Neutrophil (primary cell): ENCODE data around the gene PPP6R3.
"Not testable (repeated sequence)": the region's sequence is repeated elsewhere in the genome, so short reads cannot be mapped to it uniquely, and the experiment has no call there.

Source experiments
- H3K27ac ChIP-seq: fragments of 200-600 bp; sonication (generic); 2 replicates; pipeline ENCODE4 v1.5.1; 2016; ENCODE audit warnings: mild to moderate bottlenecking, moderate library complexity
- H3K27me3 ChIP-seq: fragments of 200-600 bp; sonication (generic); 2 replicates; pipeline ENCODE4 v1.6.0; 2016; ENCODE audit warnings: mild to moderate bottlenecking
- H3K36me3 ChIP-seq: fragments of 200-600 bp; sonication (generic); 2 replicates; pipeline ENCODE4 v1.5.1; 2017
- H3K4me1 ChIP-seq, 2 experiments: fragments of 200-600 bp in 1 of 2; sonication (generic) in 1 of 2; 1 replicate in 1 of 2; 2 replicates in 1 of 2; pipeline versions ENCODE4 v1.5.1 to v1.6.1; 2013 to 2016; ENCODE audit warnings: low read depth in 1 of 2, low read length in 1 of 2, mild to moderate bottlenecking in 1 of 2, moderate library complexity in 1 of 2; ENCODE audit not compliant: control insufficient read depth in 1 of 2, insufficient read depth in 1 of 2
- H3K4me3 ChIP-seq, 2 experiments: fragments of 200-600 bp in 1 of 2; sonication (generic) in 1 of 2; 1 replicate in 1 of 2; 2 replicates in 1 of 2; pipeline ENCODE4 v1.5.1; 2013 to 2016; ENCODE audit warnings: low read depth in 1 of 2, low read length in 1 of 2, mild to moderate bottlenecking in 1 of 2, moderate library complexity in 1 of 2
- H3K9me3 ChIP-seq: fragments of 200-600 bp; sonication (generic); 2 replicates; pipeline ENCODE4 v1.5.1; 2016
- CTCF ChIP-seq: fragments of 200-600 bp; sonication (generic); IDR thresholded peaks from 2 replicates; pipeline ENCODE4 v1.5.1; 2016; ENCODE audit warnings: antibody characterized with exemption

The PPP6R3 gene

DNA sequence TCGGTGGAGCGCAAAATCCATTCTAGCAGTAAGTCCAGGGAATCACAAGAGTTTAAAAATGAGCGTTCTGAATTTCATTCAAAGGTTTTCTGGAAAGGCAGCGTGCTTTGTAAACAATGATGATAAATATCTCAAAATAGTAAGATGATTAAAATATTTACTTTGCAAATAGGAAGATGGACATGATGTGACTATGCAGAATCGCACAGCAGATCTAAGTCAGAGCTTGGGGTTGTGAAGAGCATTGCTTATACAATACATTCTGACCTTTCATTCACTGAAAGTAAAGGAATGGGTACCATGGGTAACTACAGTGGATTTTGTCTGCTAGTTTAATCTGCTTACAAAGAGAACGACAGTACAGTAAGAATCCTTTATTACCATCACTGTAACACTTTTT is 77.5 kb downstream of the PPP6R3 start:
- no peak for TF ChIP-seq CTCF
- Histone ChIP-seq H3K27ac (no peak overlapping the region), H3K36me3 (peaks cover 52% of the 10 kb centered on the region), H3K27me3 (no peaks in the 10 kb centered on the region), H3K4me3 (no peak overlapping the region), H3K4me1 (peaks cover 20 to 30% of the 10 kb centered on the region in 2 experiments), H3K9me3 (no peaks in the 10 kb centered on the region)

- Histone ChIP-seq H3K9me3 (no peaks in the 10 kb centered on the region), H3K4me3 (no peak overlapping the region), H3K4me1 (peaks cover 12 to 16% of the 10 kb centered on the region in 2 experiments), H3K36me3 (peaks cover 66% of the 10 kb centered on the region), H3K27ac (no peak overlapping the region), H3K27me3 (no peaks in the 10 kb centered on the region)
- no peak for TF ChIP-seq CTCF
These were observed 78.8 kb downstream of the PPP6R3 start for GRCh38 chr11:68539395-68539794.

DNA sequence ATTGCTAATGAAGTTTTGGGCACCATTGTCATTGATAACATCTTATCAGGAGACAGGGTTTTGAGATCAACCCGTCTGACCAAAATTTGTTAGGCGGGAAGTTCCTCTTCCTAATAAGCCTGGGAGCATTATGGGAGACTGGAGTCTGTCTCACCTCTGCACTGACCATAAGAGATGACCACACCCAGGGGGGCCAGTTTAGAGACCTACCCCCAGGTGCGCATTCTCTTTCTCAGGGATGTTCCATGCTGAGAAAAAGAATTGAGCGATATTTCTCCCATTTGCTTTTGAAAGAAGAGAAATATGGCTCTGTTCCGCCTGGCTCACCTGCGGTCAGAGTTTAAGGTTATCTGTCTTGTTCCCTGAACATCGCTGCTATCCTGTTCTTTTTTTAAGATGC is 80.0 kb downstream of the PPP6R3 start:
- not testable (repeated sequence) for H3K27ac ChIP-seq, H3K9me3 ChIP-seq, H3K4me1 ChIP-seq, H3K27me3 ChIP-seq, H3K4me3 ChIP-seq
- peaks cover 68% of the 10 kb centered on the region for H3K36me3 ChIP-seq

GRCh38 chr11:68541116-68541515 is 80.6 kb downstream of the PPP6R3 start:
- no peak for TF ChIP-seq CTCF
- Histone ChIP-seq H3K9me3 (no peaks in the 10 kb centered on the region), H3K4me1 (peaks cover 0 to 1% of the 10 kb centered on the region in 2 experiments), H3K27ac (peak overlapping the region; percentile 28), H3K27me3 (no peaks in the 10 kb centered on the region), H3K36me3 (peaks cover 68% of the 10 kb centered on the region), H3K4me3 (no peak overlapping the region)

DNA sequence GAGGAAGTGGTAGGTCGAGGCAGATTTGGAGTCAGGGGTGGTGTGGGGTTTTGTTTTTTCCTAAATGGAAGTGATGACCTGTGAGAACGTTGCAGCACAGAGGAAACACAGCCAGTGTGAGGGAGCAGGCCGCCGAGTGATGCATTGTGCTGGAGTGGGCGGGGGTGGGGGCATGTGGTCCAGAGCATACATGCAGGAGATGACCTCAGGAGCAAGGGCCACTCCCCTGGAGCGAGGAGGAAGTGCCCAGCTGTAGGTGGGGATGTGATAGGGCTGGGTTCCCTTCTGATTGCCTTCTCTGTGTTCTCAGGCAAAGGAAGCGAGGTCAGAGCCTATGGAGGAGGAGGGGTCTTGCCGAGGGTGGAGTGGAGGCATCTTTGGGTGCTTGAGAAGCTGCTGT is 81.4 kb downstream of the PPP6R3 start:
- no peaks in the 10 kb centered on the region for H3K27me3 ChIP-seq
- H3K4me3 ChIP-seq: no peak overlapping the region
- H3K27ac ChIP-seq: no peak overlapping the region
- TF ChIP-seq CTCF: no peak
- H3K4me1 ChIP-seq: peaks cover 6 to 10% of the 10 kb centered on the region in 2 experiments
- H3K36me3 ChIP-seq: peaks cover 70% of the 10 kb centered on the region
- H3K9me3 ChIP-seq: no peaks in the 10 kb centered on the region

GRCh38 chr11:68542617-68543016 is 82.1 kb downstream of the PPP6R3 start:
- Histone ChIP-seq H3K4me1 (peaks cover 6 to 11% of the 10 kb centered on the region in 2 experiments), H3K27ac (no peak overlapping the region), H3K27me3 (no peaks in the 10 kb centered on the region), H3K36me3 (peaks cover 70% of the 10 kb centered on the region), H3K4me3 (no peak overlapping the region), H3K9me3 (no peaks in the 10 kb centered on the region)
- no peak for TF ChIP-seq CTCF
